ENCODE results near the gene CPED1.

- TF ChIP-seq CTCF (IDR thresholded peaks at IDR 0.05), result no peak
- no peak for TF ChIP-seq POLR2A (IDR thresholded peaks at IDR 0.05)
Observed at GRCh38 chr7:121169469-121169868, 181.0 kb downstream of the CPED1 start.

All from testis (tissue), 2 donors.